Keratinocyte (primary cell): ENCODE data around the gene APRT. TPM values are rescaled to one million over a fixed set of nuclear protein-coding genes. Genes with fewer than 3 reads are reported as not detected.

Source experiments
- DNase-seq: peaks from one replicate; pipeline ENCODE4 v3.0.0-alpha.2; 2011; ENCODE audit warnings: low read depth, missing footprints, low spot score
- FAIRE-seq: peaks from 2 replicates; lab custom pipeline; 2011; peaks lifted over from hg19 to GRCh38; lab: Jason Lieb, UNC
- H2AFZ ChIP-seq: 2 replicates; pipeline ENCODE4 v1.6.0; 2012; ENCODE audit warnings: low read length, control low read depth, inconsistent platforms; ENCODE audit not compliant: control insufficient read depth
- H3K27ac ChIP-seq: 2 replicates; pipeline ENCODE4 v1.5.1; 2011; ENCODE audit warnings: low read length; ENCODE audit not compliant: control insufficient read depth, insufficient read depth
- H3K27me3 ChIP-seq: 3 replicates; pipeline ENCODE4 v1.6.0; 2011; ENCODE audit warnings: low read length; ENCODE audit not compliant: control insufficient read depth, insufficient read depth; ENCODE audit errors: extremely low read depth
- H3K36me3 ChIP-seq, 2 experiments: 2 replicates in 1 of 2; 3 replicates in 1 of 2; pipeline ENCODE4 v1.5.1; 2011; ENCODE audit warnings: low read length in 2 of 2, mild to moderate bottlenecking in 1 of 2; ENCODE audit not compliant: control insufficient read depth in 2 of 2, insufficient read depth in 2 of 2; ENCODE audit errors: extremely low read depth in 1 of 2
- H3K4me1 ChIP-seq: 3 replicates; pipeline ENCODE4 v1.5.1; 2011; ENCODE audit warnings: low read length; ENCODE audit not compliant: control insufficient read depth, insufficient read depth; ENCODE audit errors: extremely low read depth
- H3K4me2 ChIP-seq: 3 replicates; pipeline ENCODE4 v1.6.0; 2011; ENCODE audit warnings: low read depth, low read length; ENCODE audit not compliant: control insufficient read depth, insufficient read depth; ENCODE audit errors: extremely low read depth
- H3K4me3 ChIP-seq, 3 experiments: fragments of 200-600 bp in 1 of 3; sonication (generic) in 1 of 3; 2 replicates in 2 of 3; 3 replicates in 1 of 3; pipeline ENCODE4 v1.5.1; 2011 to 2016; ENCODE audit warnings: low read length in 3 of 3, mild to moderate bottlenecking in 3 of 3, control low read depth in 2 of 3, inconsistent platforms in 1 of 3, low read depth in 1 of 3, mixed read lengths in 1 of 3, mixed run types in 1 of 3, moderate library complexity in 1 of 3; ENCODE audit not compliant: control insufficient read depth in 2 of 3, insufficient read depth in 2 of 3; ENCODE audit errors: extremely low read depth in 1 of 3
- H3K79me2 ChIP-seq: 2 replicates; pipeline ENCODE4 v1.6.0; 2012; ENCODE audit warnings: low read length; ENCODE audit not compliant: control insufficient read depth, insufficient read depth
- H3K9ac ChIP-seq: 3 replicates; pipeline ENCODE4 v1.6.0; 2011; ENCODE audit warnings: low read length; ENCODE audit not compliant: control insufficient read depth, insufficient read depth; ENCODE audit errors: extremely low read depth
- H3K9me1 ChIP-seq: 3 replicates; pipeline ENCODE4 v1.6.0; 2011; ENCODE audit warnings: low read length; ENCODE audit not compliant: control insufficient read depth, insufficient read depth; ENCODE audit errors: extremely low read depth
- H3K9me3 ChIP-seq: 2 replicates; pipeline ENCODE4 v1.5.1; 2012; ENCODE audit warnings: low read depth, low read length; ENCODE audit not compliant: control insufficient read depth
- H4K20me1 ChIP-seq: 3 replicates; pipeline ENCODE4 v1.6.0; 2011; ENCODE audit warnings: low read length; ENCODE audit not compliant: control insufficient read depth, insufficient read depth; ENCODE audit errors: extremely low read depth
- EZH2 ChIP-seq: IDR thresholded peaks from one replicate; pipeline ENCODE4 v1.6.1; 2012; ENCODE audit warnings: inconsistent platforms, mild to moderate bottlenecking, low read length, moderate library complexity
- dilution Hi-C: fragments of 300-500 bp; cut with MboI; formaldehyde crosslinking; loops from one replicate; pipeline ENCODE4 v1.7.0; 2020; ENCODE audit warnings: low sequenced_read_pairs; ENCODE audit not compliant: extremely low pct_ligation_motif_present
- polyA plus RNA-seq, 5 experiments: library from polyadenylated mRNA; depleted of rRNA in 3 of 5; stranded (reverse) in 3 of 5; stranded (forward) in 1 of 5; unstranded in 1 of 5; fragments of >200 nt; gene quantifications; 1 replicate in 1 of 5; 2 replicates in 3 of 5; 3 replicates in 1 of 5; pipeline versions ENCODE4 v1.2.1 to v1.2.3, GENCODE V29; 2011 to 2012; ENCODE audit warnings: missing spikeins in 2 of 5, low read depth in 1 of 5, low replicate concordance in 1 of 5
- TF ChIP-seq, protein P1 (sequence below), 3 experiments: IDR thresholded peaks in 1 of 3; conservative IDR thresholded peaks in 1 of 3; optimal IDR thresholded peaks in 1 of 3; 2 replicates in 2 of 3; 3 replicates in 1 of 3; pipeline versions ENCODE3 to v1.5.1; 2011; ENCODE audit warnings: low read length in 3 of 3, mild to moderate bottlenecking in 3 of 3, moderate library complexity in 2 of 3, control low read depth in 1 of 3, inconsistent platforms in 1 of 3; ENCODE audit not compliant: insufficient read depth in 2 of 3; ENCODE audit errors: extremely low read depth in 1 of 3

Gene APRT
- polyA plus RNA-seq, 1 donor (not counting 4 experiments of a cell fraction or from before 2014, with no cell fraction given): 106 TPM

DNA sequence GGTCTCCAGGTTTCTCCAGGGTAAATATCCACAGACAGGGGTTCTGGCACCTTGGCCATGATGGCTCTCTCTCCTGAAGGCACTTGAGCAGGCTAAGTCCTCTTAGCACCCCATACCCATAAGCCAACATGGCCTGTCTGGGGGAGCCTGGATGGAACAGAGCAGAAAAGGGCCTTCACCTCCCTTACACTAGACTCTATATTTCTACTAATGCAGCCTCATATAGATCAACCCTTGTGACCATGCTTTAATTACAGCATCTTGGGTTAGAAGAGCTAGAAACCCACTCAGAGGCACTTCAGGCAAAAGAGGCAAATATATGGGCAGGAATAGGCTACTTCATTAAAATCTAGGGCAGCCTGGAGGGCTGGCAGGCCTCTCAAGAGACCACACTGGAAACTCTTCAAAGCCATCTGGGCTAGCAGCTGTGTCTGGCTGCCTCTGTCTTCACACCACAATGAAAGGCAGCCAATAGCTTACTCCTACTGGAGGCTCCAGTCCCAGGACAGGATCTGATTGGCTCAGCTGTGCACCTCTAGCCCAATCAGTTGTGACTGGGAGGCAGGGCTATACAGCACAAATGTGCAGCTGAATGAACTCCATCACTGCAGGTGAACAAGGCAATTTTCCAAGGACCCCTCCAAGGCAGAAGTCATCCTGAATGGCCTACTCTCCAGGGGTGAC, 12.8 kb downstream of the APRT start:
- no peak overlapping the region for H3K4me2 ChIP-seq

DNA sequence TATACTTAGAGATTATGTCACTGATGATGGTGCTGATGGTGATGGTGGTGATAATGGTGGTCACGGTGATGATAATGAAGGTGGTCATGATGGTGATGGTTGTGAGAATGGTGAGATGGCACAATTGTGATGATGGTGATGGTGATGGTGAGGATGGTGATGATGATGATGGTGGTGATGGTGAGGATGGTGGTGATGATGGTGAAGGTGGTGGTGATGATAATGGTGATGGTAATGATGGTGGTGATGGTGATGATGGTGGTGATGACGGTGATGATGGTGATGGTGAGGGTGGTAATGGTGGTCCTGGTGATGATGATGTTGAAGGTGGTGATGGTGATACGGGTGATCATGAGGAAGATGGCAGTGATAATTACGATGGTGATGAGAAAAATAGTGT, 13.7 kb downstream of the APRT start:
- no peaks in the 10 kb centered on the region for H4K20me1 ChIP-seq
- dilution Hi-C loops: no loop called here
- peaks cover 2% of the 10 kb centered on the region for H3K27me3 ChIP-seq
- H3K4me3 ChIP-seq: no peak overlapping the region
- no peaks in the 10 kb centered on the region for H3K36me3 ChIP-seq
- H3K9me3 ChIP-seq: no peaks in the 10 kb centered on the region
- H3K27ac ChIP-seq: no peak overlapping the region
- no peak for DNase-seq
- H3K4me2 ChIP-seq: no peak overlapping the region
- H3K9me1 ChIP-seq: no peaks in the 10 kb centered on the region
- no peak for FAIRE-seq
- TF ChIP-seq, protein P1, sequence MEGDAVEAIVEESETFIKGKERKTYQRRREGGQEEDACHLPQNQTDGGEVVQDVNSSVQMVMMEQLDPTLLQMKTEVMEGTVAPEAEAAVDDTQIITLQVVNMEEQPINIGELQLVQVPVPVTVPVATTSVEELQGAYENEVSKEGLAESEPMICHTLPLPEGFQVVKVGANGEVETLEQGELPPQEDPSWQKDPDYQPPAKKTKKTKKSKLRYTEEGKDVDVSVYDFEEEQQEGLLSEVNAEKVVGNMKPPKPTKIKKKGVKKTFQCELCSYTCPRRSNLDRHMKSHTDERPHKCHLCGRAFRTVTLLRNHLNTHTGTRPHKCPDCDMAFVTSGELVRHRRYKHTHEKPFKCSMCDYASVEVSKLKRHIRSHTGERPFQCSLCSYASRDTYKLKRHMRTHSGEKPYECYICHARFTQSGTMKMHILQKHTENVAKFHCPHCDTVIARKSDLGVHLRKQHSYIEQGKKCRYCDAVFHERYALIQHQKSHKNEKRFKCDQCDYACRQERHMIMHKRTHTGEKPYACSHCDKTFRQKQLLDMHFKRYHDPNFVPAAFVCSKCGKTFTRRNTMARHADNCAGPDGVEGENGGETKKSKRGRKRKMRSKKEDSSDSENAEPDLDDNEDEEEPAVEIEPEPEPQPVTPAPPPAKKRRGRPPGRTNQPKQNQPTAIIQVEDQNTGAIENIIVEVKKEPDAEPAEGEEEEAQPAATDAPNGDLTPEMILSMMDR (optimal IDR thresholded peaks at IDR 0.05 in 1 of 3, IDR thresholded peaks at IDR 0.05 in 1 of 3, conservative IDR thresholded peaks at IDR 0.05 in 1 of 3; ENCODE audit: extremely low read depth in 1 of 3, insufficient read depth in 2 of 3, low read length in 3 of 3): no peak
- no peak for TF ChIP-seq EZH2
- H3K9ac ChIP-seq: no peak overlapping the region
- peaks cover 2% of the 10 kb centered on the region for H3K4me1 ChIP-seq
- H3K79me2 ChIP-seq: no peaks in the 10 kb centered on the region
- H2AFZ ChIP-seq: no peak overlapping the region

More for the DNA sequence above, 12.8 kb downstream of the APRT start:
- Histone ChIP-seq H3K9me1 (no peaks in the 10 kb centered on the region), H3K79me2 (no peaks in the 10 kb centered on the region), H3K4me1 (peaks cover 2% of the 10 kb centered on the region), H3K4me3 (no peak overlapping the region), H3K9ac (no peak overlapping the region), H3K27me3 (no peaks in the 10 kb centered on the region), H3K9me3 (no peaks in the 10 kb centered on the region), H3K27ac (no peak overlapping the region), H3K36me3 (no peaks in the 10 kb centered on the region), H2AFZ (no peak overlapping the region), H4K20me1 (no peaks in the 10 kb centered on the region)
- TF ChIP-seq EZH2: no peak
- TF ChIP-seq, protein P1 (optimal IDR thresholded peaks at IDR 0.05 in 1 of 3, IDR thresholded peaks at IDR 0.05 in 1 of 3, conservative IDR thresholded peaks at IDR 0.05 in 1 of 3; ENCODE audit: extremely low read depth in 1 of 3, insufficient read depth in 2 of 3, low read length in 3 of 3): no peak
- dilution Hi-C loops: no loop called here
- DNase-seq (no peak), FAIRE-seq (no peak)
